Neutrophil (primary cell): ENCODE results near the gene PARPBP.

ENCODE experiments used
- H3K27ac ChIP-seq: fragments of 200-600 bp; sonication (generic); 2 replicates; pipeline ENCODE4 v1.5.1; 2016; ENCODE audit warnings: mild to moderate bottlenecking, moderate library complexity
- H3K27me3 ChIP-seq: fragments of 200-600 bp; sonication (generic); 2 replicates; pipeline ENCODE4 v1.6.0; 2016; ENCODE audit warnings: mild to moderate bottlenecking
- H3K36me3 ChIP-seq: fragments of 200-600 bp; sonication (generic); 2 replicates; pipeline ENCODE4 v1.5.1; 2017
- H3K4me1 ChIP-seq, 2 experiments: fragments of 200-600 bp in 1 of 2; sonication (generic) in 1 of 2; 1 replicate in 1 of 2; 2 replicates in 1 of 2; pipeline versions ENCODE4 v1.5.1 to v1.6.1; 2013 to 2016; ENCODE audit warnings: low read depth in 1 of 2, low read length in 1 of 2, mild to moderate bottlenecking in 1 of 2, moderate library complexity in 1 of 2; ENCODE audit not compliant: control insufficient read depth in 1 of 2, insufficient read depth in 1 of 2
- H3K4me3 ChIP-seq, 2 experiments: fragments of 200-600 bp in 1 of 2; sonication (generic) in 1 of 2; 1 replicate in 1 of 2; 2 replicates in 1 of 2; pipeline ENCODE4 v1.5.1; 2013 to 2016; ENCODE audit warnings: low read depth in 1 of 2, low read length in 1 of 2, mild to moderate bottlenecking in 1 of 2, moderate library complexity in 1 of 2
- H3K9me3 ChIP-seq: fragments of 200-600 bp; sonication (generic); 2 replicates; pipeline ENCODE4 v1.5.1; 2016
- CTCF ChIP-seq: fragments of 200-600 bp; sonication (generic); IDR thresholded peaks from 2 replicates; pipeline ENCODE4 v1.5.1; 2016; ENCODE audit warnings: antibody characterized with exemption

PARPBP gene

DNA sequence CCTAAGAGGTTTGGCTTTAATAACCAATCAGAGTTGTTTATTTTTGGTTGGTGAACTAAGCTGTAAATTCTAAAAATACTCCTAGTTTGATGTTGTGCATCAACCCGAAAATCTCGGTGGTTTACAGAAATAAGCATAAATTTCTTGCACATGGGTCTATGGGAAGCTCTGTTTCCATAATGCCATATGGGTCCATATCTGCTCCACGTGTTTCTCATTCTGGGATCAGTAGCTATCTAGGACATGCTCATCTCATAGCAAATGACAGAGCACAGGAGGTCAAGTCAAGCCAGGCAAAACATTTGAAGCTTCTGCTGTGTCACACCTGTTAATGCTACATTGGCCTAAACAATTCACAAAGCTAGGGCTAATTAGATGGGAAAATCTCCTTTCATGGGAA, 23.1 kb upstream of the PARPBP start:
- Histone ChIP-seq H3K4me3 (no peak overlapping the region), H3K9me3 (no peaks in the 10 kb centered on the region), H3K4me1 (no peaks in the 10 kb centered on the region), H3K27me3 (no peaks in the 10 kb centered on the region), H3K27ac (no peak overlapping the region), H3K36me3 (peaks cover 41% of the 10 kb centered on the region)
- TF ChIP-seq CTCF: no peak

DNA sequence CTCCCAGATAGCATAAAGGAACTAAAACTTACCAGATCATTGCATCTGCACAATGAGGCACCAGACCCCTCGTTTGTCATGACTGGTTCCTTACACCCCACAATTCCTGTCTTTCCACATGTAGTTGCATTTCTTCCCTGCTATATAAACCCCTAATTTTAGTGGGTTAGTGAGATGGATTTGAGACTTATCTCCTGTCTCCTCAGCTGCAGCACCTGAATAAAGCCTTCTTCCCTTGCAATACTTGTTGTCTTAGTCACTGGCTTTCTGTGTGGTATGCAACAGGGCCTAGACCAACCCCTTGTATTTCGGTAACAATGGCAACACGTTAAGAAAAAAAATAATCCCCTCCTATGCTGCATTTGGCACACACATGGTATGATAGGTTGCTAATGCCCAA, 13.1 kb upstream of the PARPBP start:
- no peaks in the 10 kb centered on the region for H3K27me3 ChIP-seq
- H3K36me3 ChIP-seq: peaks cover 36% of the 10 kb centered on the region
- H3K9me3 ChIP-seq: no peaks in the 10 kb centered on the region
- no peak overlapping the region for H3K27ac ChIP-seq
- H3K4me1 ChIP-seq: no peaks in the 10 kb centered on the region
- H3K4me3 ChIP-seq: no peak overlapping the region
- TF ChIP-seq CTCF: no peak

GRCh38 chr12:102107970-102108369, 12.0 kb upstream of the PARPBP start:
- no peaks in the 10 kb centered on the region for H3K9me3 ChIP-seq
- H3K27ac ChIP-seq: no peak overlapping the region
- H3K4me1 ChIP-seq: no peaks in the 10 kb centered on the region
- TF ChIP-seq CTCF: no peak
- H3K4me3 ChIP-seq: no peak overlapping the region
- H3K36me3 ChIP-seq: peaks cover 37% of the 10 kb centered on the region
- H3K27me3 ChIP-seq: no peaks in the 10 kb centered on the region

- H3K27me3 ChIP-seq: no peaks in the 10 kb centered on the region
- no peak for TF ChIP-seq CTCF
- H3K9me3 ChIP-seq: no peaks in the 10 kb centered on the region
- peaks cover 45% of the 10 kb centered on the region for H3K36me3 ChIP-seq
- H3K27ac ChIP-seq: no peak overlapping the region
- H3K4me1 ChIP-seq: no peaks in the 10 kb centered on the region
- no peak overlapping the region for H3K4me3 ChIP-seq
These were observed 9.2 kb upstream of the PARPBP start for GRCh38 chr12:102110782-102111181.

DNA sequence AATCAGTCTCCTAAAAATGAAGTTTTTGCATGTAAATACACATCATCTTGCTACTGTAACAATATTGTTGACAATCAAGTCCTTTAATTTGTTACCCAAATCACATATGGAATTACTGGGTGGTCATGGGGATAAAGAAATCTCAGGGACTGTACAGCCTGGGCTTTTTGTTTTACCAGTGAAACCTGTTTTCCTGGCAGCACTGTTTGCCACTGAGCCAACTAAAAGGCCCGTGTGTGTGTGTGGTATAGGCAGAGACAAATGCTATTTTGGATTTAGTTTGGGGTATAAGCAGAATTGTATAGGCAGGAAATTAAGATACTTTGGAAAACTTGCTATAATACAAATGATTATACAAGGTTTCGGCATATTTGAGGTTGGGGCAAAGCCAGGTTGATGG, 5.8 kb upstream of the PARPBP start:
- Histone ChIP-seq H3K9me3 (no peaks in the 10 kb centered on the region), H3K4me3 (no peak overlapping the region), H3K36me3 (peaks cover 40% of the 10 kb centered on the region), H3K27me3 (no peaks in the 10 kb centered on the region), H3K4me1 (peaks cover 2 to 3% of the 10 kb centered on the region in 2 experiments), H3K27ac (no peak overlapping the region)
- TF ChIP-seq CTCF: no peak

DNA sequence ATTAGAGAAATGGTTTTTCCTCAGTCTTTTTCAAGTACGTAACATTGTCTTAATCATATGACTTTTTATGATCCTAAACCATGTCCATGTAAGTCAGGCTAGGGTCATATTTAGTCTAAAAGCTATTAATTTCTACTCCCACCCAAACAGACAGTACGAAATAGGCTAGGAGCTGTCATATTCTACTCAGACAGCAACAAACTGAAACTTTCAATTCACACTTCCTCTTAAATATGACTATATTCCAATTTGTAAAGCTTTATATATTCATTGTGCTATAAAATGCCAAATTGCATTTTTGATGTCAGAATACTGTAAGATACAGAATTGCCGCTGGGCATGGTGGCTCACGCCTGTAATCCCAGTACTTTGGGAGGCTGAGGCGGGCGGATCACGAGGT, 3.6 kb upstream of the PARPBP start:
- no peak for TF ChIP-seq CTCF
- Histone ChIP-seq H3K4me3 (no peak overlapping the region), H3K4me1 (peaks cover 18 to 19% of the 10 kb centered on the region in 2 experiments), H3K9me3 (no peaks in the 10 kb centered on the region), H3K27me3 (no peaks in the 10 kb centered on the region), H3K27ac (no peak overlapping the region), H3K36me3 (peaks cover 28% of the 10 kb centered on the region)
